ENCODE data around the gene GALM.
"Not testable (repeated sequence)": the region's sequence is repeated elsewhere in the genome, so short reads cannot be mapped to it uniquely, and the experiment has no call there.

The GALM gene

DNA sequence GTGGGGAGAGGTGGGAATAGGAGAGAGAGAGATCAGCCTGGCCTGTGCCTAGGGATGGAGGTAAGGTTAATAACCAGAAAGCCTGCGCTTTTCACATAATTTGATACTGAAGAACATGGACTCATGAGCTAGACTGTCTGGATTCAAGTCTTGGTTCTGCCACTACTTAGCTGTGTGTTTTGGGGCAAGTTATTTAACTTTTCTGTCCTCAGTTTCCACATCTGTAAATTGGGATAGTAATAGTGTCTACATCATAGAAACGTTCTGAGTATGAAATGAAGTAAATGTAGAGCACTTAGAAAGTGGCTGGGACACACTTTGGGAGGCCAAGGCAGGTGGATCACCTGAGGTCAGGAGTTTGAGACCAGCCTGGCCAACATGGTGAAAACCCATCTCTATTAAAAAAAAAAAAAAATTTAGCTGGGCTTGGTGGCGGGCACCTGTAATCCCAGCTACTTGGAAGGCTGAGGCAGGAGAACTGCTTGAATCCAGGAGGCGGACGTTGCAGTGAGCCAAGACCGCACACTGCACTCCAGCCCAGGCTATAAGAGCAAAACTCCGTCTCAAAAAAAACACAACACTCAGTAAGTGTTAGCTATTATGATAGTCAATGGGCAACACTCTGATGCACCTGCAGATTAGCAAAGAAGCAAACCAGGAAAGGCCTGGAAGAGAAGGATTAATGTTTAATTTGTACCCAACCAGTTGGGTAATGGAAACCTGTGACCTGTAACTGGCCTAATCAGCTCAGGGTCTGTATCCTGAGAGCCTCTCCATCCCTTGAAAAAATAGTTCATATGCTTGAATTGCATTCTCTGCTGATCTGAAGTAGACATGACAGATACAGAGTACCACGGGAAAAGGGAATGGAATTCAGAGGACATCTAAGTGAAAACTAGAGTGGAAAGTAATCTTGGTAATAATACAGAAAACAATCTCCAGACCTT, 6.8 kb downstream of the GALM start:
- no peak for DNase-seq (ENCODE audit: low spot score)
- in situ Hi-C loops (cut with MboI; ENCODE audit: low sequenced_read_pairs, unreplicated experiment) = no loop called here
- TF ChIP-seq, protein P1, sequence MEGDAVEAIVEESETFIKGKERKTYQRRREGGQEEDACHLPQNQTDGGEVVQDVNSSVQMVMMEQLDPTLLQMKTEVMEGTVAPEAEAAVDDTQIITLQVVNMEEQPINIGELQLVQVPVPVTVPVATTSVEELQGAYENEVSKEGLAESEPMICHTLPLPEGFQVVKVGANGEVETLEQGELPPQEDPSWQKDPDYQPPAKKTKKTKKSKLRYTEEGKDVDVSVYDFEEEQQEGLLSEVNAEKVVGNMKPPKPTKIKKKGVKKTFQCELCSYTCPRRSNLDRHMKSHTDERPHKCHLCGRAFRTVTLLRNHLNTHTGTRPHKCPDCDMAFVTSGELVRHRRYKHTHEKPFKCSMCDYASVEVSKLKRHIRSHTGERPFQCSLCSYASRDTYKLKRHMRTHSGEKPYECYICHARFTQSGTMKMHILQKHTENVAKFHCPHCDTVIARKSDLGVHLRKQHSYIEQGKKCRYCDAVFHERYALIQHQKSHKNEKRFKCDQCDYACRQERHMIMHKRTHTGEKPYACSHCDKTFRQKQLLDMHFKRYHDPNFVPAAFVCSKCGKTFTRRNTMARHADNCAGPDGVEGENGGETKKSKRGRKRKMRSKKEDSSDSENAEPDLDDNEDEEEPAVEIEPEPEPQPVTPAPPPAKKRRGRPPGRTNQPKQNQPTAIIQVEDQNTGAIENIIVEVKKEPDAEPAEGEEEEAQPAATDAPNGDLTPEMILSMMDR (IDR thresholded peaks at IDR 0.05; ENCODE audit: borderline replicate concordance, control extremely low read depth, extremely low read depth, insufficient read depth, missing control alignments) = no peak

DNA sequence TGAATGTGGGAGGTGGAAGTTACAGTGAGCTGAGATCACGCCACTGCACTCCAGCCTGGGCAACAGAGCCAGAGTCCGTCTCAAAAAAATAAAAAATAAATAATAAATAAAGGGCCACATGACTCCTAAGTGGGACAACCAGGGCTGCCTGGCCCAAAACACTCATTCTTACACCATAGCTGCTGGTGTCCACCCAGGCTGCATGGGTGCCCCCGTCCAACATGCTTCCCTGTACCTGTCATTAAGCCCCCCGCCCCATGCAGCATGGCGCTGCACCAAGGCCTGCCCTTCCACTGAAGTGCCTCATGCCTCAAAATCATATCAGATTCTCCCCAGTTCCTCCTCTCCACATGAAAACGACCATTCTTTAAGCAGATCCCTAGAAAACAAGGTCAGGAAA, 10.8 kb downstream of the GALM start:
- TF ChIP-seq, protein P1 (IDR thresholded peaks at IDR 0.05; ENCODE audit: borderline replicate concordance, control extremely low read depth, extremely low read depth, insufficient read depth, missing control alignments) = no peak
- in situ Hi-C loops (cut with MboI; ENCODE audit: low sequenced_read_pairs, unreplicated experiment) = no loop called here
- no peak for DNase-seq (ENCODE audit: low spot score)

DNA sequence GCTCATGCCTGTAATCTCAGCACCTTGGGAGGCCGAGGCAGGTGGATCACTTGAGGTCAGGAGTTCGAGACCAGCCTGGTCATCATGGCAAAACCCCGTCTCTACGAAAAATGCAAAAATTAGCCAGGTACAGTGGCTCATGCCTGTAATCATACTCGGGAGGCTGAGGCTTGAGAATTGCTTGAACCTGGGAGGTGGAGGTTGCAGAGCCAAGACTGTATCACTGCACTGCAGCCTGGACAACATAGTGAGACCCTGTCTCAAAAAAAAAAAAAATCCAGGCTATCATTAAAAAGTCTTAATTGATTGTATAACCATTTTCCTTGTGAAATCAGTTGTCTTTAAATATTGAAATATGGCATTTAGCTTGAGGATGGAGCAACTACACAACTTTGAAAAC, 15.0 kb downstream of the GALM start:
- in situ Hi-C loops (cut with MboI; ENCODE audit: low sequenced_read_pairs, unreplicated experiment); DNase-seq (ENCODE audit: low spot score): not testable (repeated sequence)

DNA sequence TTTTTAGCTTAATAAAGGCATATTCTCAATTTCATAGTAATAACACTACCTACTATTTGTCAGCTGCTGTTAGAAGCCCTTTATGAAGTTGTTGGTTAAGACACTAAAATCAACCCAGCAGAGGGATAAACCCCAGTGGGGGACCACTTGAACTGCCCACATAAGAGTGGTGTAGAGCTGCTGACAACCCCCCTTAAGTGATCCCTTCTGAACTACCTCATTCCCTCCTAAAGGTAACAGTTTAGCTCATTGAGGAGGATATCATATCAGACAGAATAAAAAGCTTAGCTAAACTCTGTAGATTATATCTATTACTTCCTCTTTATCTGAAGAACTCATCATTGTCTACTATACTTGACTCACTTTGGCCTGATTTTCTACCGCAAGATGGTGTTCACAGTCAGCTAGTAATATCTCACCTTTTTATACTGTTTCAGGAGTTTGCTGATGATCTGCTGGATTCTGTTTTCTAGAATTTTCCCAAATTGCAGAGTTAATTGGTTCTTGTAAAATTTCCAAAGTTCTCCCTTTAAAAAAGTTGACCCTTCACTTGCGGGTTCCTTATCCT, 16.2 kb downstream of the GALM start:
- TF ChIP-seq, protein P1 (IDR thresholded peaks at IDR 0.05; ENCODE audit: borderline replicate concordance, control extremely low read depth, extremely low read depth, insufficient read depth, missing control alignments) = no peak
- DNase-seq (ENCODE audit: low spot score) = no peak

DNA sequence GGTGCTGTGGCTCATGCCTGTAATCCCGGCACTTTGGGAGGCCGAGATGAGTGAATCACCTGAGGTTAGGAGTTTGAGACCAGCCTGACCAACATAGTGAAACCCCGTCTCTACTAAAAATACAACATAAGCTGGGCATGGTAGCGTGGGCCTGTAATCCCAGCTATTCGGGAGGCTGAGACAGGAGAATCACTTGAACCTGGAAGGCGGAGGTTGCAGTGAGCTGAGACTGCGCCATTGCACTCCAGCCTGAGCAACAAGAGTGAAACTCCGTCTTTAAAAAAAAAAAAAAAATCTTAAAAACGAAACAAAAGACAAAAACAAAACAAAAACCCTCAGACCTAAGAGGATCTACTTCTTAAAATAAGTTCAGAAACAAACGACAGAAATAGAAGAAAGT, 16.7 kb downstream of the GALM start:
- in situ Hi-C loops (cut with MboI; ENCODE audit: low sequenced_read_pairs, unreplicated experiment); DNase-seq (ENCODE audit: low spot score): not testable (repeated sequence)

More for the DNA sequence above, 16.2 kb downstream of the GALM start:
- in situ Hi-C loops (cut with MboI; ENCODE audit: low sequenced_read_pairs, unreplicated experiment) = no loop called here

DNA sequence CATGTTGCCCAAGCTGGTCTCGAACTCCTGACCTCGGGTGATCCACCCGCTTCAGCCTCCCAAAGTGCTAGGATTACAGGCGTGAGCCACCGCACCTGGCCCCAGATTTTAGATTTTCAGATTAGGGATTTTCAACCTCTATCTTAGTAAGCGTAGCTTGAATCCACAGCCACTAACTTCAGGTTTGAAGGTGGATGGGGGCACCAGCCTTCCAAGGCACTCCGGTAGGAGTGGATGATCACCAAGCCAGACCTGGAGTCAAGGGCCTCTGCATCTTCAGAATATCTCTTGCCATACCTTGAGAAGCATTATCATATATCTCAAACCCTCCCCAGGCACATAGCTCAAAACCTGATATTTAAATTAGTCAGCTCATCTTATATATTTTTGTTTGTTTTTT, 17.9 kb downstream of the GALM start:
- TF ChIP-seq, protein P1 (IDR thresholded peaks at IDR 0.05; ENCODE audit: borderline replicate concordance, control extremely low read depth, extremely low read depth, insufficient read depth, missing control alignments) = no peak
- no peak for DNase-seq (ENCODE audit: low spot score)
- in situ Hi-C loops (cut with MboI; ENCODE audit: low sequenced_read_pairs, unreplicated experiment) = no loop called here

DNA sequence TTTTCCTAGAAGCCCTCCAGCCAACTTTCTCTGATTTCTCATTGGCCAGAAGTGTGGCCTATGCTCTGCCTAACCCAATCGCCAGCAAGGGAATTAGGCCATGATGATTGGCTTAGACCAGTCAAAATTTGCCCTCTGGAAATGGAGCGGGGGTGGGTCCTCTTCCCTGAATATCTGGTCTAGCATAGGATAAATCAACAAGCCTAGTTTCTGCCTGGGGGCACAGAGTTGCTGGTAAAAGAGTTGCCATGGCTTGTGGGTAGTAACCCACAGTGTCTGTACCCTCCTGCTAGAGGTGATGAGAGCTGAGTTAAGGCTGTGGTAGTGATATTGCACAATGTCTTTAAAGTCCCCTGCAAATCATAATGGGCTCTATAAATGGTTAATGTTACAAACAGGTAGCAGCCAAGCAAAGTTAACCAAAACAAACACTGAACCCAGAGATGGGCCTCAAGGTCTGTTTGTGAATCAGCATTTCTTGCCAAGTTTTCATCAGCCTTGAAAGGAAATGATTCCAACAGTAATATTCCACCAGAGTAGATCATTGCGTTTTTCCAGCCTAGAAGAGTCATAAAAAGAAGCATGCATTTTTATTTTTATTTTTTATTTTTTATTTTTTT, 19.3 kb downstream of the GALM start:
- TF ChIP-seq, protein P1 (IDR thresholded peaks at IDR 0.05; ENCODE audit: borderline replicate concordance, control extremely low read depth, extremely low read depth, insufficient read depth, missing control alignments) = no peak
- in situ Hi-C loops (cut with MboI; ENCODE audit: low sequenced_read_pairs, unreplicated experiment) = no loop called here
- no peak for DNase-seq (ENCODE audit: low spot score)
